GM19035 (cell line): ENCODE results near the gene HLA-DQA1.
"Not testable (repeated sequence)": the region's sequence is repeated elsewhere in the genome, so short reads cannot be mapped to it uniquely, and the experiment has no call there.

Source experiments
- ATAC-seq: cut with Tn5 transposase; IDR thresholded peaks from one replicate; pipeline ENCODE4 v1.9.1; 2021; ENCODE audit not compliant: unreplicated experiment

The HLA-DQA1 gene

GRCh38 chr6:32637219-32637880, at the start of gene HLA-DQA1:
Gene HLA-DQA1 (plus strand): TSS chr6:32637406. CDS start chr6:32637459, 53 bp downstream.
- ATAC-seq: no peak

DNA sequence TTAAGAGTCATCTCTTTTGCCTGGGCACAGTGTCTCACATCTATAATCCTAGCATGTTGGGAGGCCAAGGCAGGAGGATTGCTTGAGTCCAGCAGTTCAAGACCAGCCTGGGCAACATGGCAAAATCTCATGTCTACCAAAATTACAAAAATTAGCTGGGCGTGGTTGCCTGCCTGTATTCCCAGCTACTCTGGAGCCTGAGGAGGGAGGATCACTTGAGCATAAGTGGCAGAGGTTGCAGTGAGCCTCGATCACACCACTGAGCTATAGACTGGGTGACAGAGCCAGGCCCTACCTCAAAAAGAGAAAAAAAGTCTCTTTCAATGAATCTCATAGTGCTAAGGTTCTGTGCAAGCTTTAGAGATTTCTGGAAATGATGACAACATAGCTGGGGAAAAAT, 49.0 kb upstream of the HLA-DQA1 start:
- ATAC-seq: no peak

DNA sequence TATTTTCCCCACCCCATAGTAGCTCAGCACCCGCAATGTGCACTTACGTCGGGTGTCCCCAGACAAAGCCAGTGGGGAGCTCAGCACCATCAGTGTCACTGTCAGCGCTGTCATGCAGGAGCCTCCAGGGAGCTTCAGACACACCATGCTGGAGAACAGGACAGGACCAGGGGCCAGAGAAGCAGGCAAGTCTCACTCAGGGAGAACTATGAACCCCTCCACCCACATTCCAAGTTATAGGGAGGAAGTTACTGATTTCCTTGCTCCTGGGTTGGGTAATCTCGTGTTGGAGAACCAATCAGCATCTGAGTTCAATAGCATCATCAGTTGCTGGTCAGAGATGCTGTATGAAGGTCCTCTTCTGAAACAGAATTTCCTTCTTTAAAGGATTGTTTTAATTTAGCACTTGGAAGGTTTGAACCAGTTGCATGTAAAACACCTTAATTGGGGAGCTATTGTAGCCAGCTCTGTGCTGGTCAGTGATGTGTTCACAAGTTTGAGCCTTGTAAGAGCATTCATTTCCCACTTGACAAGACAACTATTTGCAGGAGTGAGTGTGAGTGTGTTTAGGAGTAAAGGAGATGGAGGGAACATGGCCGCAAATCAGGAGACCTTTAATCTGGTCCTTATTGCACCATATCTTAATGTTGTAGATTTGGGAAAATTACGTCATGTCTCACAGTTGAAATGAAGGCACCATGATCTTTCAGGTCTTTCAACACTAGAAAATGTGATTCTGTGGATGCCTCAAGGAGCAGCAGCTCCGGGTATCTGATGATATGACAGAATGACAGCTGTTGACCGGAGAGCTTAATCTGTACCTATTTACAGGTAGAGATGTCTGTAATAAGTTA, 47.4 kb upstream of the HLA-DQA1 start, which contains the start of gene HLA-DRB1:
Gene HLA-DRB1 (minus strand): TSS at position 253 of the 854 bp plus-strand sequence. CDS start 106 bp downstream, at position 147.
- ATAC-seq: peak; percentile 96

DNA sequence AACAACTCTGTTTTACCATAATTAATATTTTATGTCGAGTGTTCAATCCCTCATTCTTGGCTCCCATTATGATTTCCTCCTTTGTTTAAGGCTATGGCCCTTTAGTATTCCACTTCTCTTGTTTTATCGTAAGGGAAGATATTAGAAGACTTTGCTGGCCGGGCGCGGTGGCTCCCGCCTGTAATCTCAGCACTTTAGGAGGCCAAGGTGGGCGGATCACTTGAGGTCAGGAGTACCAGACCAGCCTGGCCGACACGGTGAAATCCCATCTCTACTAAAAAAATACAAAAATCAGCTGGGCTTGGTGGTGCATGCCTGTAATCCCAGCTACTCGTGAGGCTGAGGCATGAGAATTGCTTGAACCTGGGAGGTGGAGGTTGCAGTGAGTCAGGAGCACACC, 46.5 kb upstream of the HLA-DQA1 start:
- ATAC-seq: not testable (repeated sequence)

- ATAC-seq: no peak
Observed at GRCh38 chr6:32597024-32597423, 40.2 kb upstream of the HLA-DQA1 start.

DNA sequence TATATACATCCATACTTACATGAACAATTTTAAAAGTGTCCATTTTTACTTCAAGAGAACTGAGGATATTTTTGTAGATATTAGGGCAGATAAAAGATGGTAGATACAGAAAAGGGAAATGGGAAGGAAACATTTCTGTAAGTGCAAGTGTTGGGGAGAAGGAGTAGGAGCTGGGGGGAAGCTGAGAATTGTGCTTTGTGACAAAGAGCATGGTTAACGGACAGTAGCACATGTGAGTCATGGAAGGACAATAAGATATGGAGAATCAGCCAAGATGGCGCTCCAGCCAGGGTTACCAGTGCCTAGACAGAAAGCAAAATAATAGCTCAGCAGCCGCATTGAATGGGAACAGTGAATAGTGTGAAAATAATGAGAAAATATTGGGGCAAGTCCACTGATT, 34.8 kb upstream of the HLA-DQA1 start:
- ATAC-seq: no peak

DNA sequence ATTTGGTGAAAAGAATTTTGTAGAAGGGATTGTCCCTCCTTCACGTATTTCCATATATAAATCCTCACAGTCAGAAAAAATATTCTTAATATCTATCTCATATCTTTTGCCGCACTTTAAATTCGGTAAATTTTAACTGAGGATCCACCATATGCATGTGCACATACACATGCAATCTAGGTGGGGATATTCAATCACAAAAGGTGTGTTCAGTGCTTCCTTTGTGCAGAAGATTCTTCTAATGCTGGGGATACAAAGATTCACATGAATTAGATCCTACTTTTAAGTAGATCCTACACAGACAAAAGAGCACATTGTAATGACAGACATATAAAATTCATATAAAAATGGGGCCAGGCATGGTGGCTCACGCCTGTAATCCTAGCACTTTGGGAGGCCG, 34.0 kb upstream of the HLA-DQA1 start:
- ATAC-seq: no peak

DNA sequence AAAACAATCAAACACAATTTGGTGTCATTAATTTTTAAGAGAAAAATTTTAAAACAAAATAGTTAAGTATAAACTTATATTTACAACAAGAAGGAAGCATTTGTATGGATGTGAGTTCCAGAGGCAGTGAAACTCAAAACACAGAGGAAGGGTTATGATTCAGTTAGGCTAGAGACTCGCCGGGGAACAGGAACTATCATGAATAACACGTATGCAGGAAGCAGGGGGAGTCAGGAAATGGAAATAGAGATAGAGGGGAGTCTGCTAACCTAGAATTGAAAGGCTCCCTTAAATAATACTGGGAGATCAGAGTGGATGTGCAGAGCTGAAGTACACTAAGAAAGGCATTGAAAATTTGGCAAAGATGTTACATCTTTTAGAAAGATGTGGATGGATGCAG, 33.3 kb upstream of the HLA-DQA1 start:
- no peak for ATAC-seq

GRCh38 chr6:32604434-32604877, 32.8 kb upstream of the HLA-DQA1 start:
- no peak for ATAC-seq

- no peak for ATAC-seq
Observed at GRCh38 chr6:32607263-32607987, 29.8 kb upstream of the HLA-DQA1 start.

DNA sequence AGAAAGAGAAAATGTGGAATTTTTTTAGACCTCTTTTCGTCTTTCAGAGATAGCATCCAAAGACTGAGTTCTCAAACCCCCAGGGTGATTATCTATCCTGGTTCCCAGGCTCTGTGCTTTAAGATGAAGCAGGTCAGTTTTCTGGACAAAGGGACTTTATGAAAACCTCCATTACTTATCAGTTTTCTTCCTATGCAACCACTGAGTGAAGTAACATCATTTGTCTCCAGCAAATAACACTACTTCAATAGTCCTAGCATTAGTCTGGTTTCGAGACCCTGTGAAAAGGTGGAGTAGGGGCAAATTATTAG, 29.3 kb upstream of the HLA-DQA1 start:
- no peak for ATAC-seq

GRCh38 chr6:32608362-32608761, 28.8 kb upstream of the HLA-DQA1 start:
- no peak for ATAC-seq

GRCh38 chr6:32609391-32609730, 27.8 kb upstream of the HLA-DQA1 start:
- no peak for ATAC-seq

DNA sequence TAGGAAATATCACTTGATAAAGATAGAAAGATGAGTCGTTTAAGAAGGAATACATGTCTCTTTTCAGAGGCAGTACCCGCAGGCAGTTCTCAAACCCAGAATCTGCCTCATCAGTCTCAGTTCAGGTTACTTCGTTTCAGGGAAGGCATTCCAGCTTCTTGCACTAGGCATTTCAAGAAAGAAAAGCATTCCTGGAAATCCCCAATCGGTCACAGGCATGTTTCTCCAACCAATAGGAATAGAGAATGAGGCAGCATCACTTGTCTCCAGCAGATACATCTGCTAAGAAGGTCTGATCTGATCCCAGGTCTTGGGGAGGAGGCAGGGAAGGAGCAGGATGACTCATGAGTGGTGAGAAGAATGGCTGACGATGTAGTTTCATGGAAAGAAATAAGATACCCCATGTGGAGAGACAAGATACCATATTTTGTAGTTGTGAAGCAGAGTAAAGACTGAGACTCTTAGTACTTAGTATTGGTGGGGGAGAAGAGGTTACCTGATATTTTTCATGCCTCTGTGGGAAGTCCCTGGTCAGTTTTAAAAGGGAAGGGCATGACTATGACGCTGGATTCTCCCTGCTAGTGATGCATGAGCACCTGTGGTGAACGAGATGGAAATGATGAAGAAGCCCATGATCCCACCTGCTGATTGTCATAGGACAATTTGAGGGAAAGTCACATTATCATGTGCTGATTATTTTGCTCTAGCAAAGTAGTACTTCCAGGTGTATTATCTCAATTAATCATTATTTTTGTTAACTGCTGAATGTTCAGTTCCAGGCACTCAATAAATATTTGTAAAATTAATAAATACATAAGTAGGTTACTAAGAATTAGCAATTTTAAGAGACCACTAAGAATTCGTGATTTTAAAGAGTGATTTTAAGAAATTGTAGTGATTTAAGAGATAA, 27.2 kb upstream of the HLA-DQA1 start:
- peak; percentile 90 for ATAC-seq

DNA sequence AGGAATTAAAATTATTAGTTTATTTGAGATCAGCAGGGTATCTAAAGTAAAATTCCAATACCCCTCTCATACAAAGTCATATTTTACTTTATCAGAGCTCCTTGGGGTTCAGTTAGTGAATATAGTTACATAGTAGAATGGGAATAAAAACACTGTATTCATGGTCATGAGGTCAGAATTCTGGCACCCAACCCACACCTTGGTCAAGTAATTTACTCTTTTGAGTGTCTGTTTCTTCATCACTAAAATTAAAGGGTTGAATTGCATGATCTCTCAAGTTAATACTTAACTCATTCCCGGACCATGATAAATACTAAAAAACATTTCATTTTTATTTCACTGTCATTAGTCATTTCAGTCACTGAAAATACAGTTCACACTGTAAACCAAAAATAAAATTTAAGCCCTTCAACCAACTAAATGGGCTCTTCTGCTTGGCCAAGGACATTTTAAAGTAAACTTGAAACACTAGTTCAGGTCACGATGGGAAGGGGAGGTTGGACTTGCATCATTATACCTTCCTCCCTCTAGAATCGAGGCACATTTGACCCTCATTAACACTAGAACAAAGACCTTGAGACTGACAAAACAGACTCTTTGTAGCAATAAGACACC, 26.4 kb upstream of the HLA-DQA1 start:
- no peak for ATAC-seq

- no peak for ATAC-seq
Observed at GRCh38 chr6:32613475-32613874, 23.7 kb upstream of the HLA-DQA1 start.

- ATAC-seq: no peak
Observed at GRCh38 chr6:32614366-32615081, 22.7 kb upstream of the HLA-DQA1 start.

- no peak for ATAC-seq
Observed at GRCh38 chr6:32615885-32616532, 21.2 kb upstream of the HLA-DQA1 start.

GRCh38 chr6:32617751-32618150, 19.5 kb upstream of the HLA-DQA1 start:
- no peak for ATAC-seq
